HEK293 (cell line): ENCODE measurements around the gene CCNYL1.

Experiments used
- CTCF ChIP-seq: fragments of 450-650 bp; formaldehyde crosslinking; IDR thresholded peaks from 2 replicates; pipeline ENCODE4 v1.5.1; 2016; ENCODE audit warnings: missing biosample characterization, missing genetic modification characterization
- ELK4 ChIP-seq: IDR thresholded peaks from 2 replicates; pipeline ENCODE4 v1.6.1; 2011; ENCODE audit warnings: mild to moderate bottlenecking, low read depth, low read length, borderline replicate concordance
- IKZF3 ChIP-seq: fragments of 450-650 bp; IDR thresholded peaks from 2 replicates; pipeline ENCODE4 v1.5.0; 2018; ENCODE audit warnings: missing biosample characterization, mild to moderate bottlenecking, missing genetic modification characterization, moderate library complexity
- REST ChIP-seq: fragments of 450-650 bp; formaldehyde crosslinking; IDR thresholded peaks from 2 replicates; pipeline ENCODE4 v1.5.1; 2016; ENCODE audit warnings: missing biosample characterization, missing genetic modification characterization
- SCRT2 ChIP-seq: fragments of 450-650 bp; formaldehyde crosslinking; IDR thresholded peaks from 2 replicates; pipeline ENCODE4 v1.5.1; 2016; ENCODE audit warnings: missing biosample characterization, missing genetic modification characterization
- ZFHX2 ChIP-seq: fragments of 450-650 bp; formaldehyde crosslinking; conservative IDR thresholded peaks from 2 replicates; pipeline ENCODE4 v1.5.1; 2016; ENCODE audit warnings: missing biosample characterization, missing genetic modification characterization
- ZFP3 ChIP-seq: fragments of 450-650 bp; formaldehyde crosslinking; IDR thresholded peaks from 2 replicates; pipeline ENCODE4 v1.5.1; 2016; ENCODE audit warnings: low read depth, missing biosample characterization, missing genetic modification characterization
- ZFP41 ChIP-seq: fragments of 450-650 bp; formaldehyde crosslinking; IDR thresholded peaks from 2 replicates; pipeline ENCODE4 v1.5.1; 2016; ENCODE audit warnings: missing biosample characterization, missing genetic modification characterization, borderline replicate concordance
- ZNF19 ChIP-seq: fragments of 450-650 bp; formaldehyde crosslinking; IDR thresholded peaks from 2 replicates; pipeline ENCODE4; 2016; ENCODE audit warnings: missing biosample characterization, missing genetic modification characterization, low read depth
- ZNF292 ChIP-seq: fragments of 450-650 bp; formaldehyde crosslinking; IDR thresholded peaks from 2 replicates; pipeline ENCODE4 v1.5.1; 2016; ENCODE audit warnings: low read depth, missing biosample characterization, missing genetic modification characterization, borderline replicate concordance
- ZNF362 ChIP-seq: fragments of 450-650 bp; formaldehyde crosslinking; IDR thresholded peaks from 2 replicates; pipeline ENCODE4 v1.5.1; 2016; ENCODE audit warnings: missing biosample characterization, missing genetic modification characterization
- ZNF433 ChIP-seq: fragments of 450-650 bp; formaldehyde crosslinking; IDR thresholded peaks from 2 replicates; pipeline ENCODE4 v1.5.1; 2016; ENCODE audit warnings: missing biosample characterization, missing genetic modification characterization, low read depth
- ZNF514 ChIP-seq: fragments of 450-650 bp; formaldehyde crosslinking; IDR thresholded peaks from 2 replicates; pipeline ENCODE4 v1.5.1; 2016; ENCODE audit warnings: missing biosample characterization, missing genetic modification characterization
- ZSCAN18 ChIP-seq: fragments of 450-650 bp; formaldehyde crosslinking; IDR thresholded peaks from 2 replicates; pipeline ENCODE4 v1.5.1; 2016; ENCODE audit warnings: missing biosample characterization, missing genetic modification characterization

- TF ChIP-seq ELK4 (no peak), ZFP3 (tag by site-specific recombination) (no peak), SCRT2 (no peak), CTCF (tag by site-specific recombination) (no peak), REST (tag by site-specific recombination) (no peak), ZNF514 (tag by site-specific recombination) (no peak), ZNF19 (no peak), ZFP41 (tag by site-specific recombination) (no peak), ZSCAN18 (tag by site-specific recombination) (no peak), ZNF362 (tag by site-specific recombination) (no peak), ZNF292 (tag by site-specific recombination) (no peak), IKZF3 (tag by site-specific recombination) (no peak), ZFHX2 (no peak), ZNF433 (no peak)
Observed at GRCh38 chr2:207681431-207681830, 30.0 kb upstream of the CCNYL1 start.
